T-helper 2 cell treated with Interferon-gamma antibody and Interleukin-4, amounts not matched to agents 5 μg/mL and 100 μg/mL, for 36 hours (primary cell): Measurements from ENCODE around the gene TGFBR3L.

ENCODE experiments used
- DNase-seq: peaks from one replicate; pipeline ENCODE4 v3.0.0; 2021; ENCODE audit warnings: low spot score
- H3K27ac Mint-ChIP-seq: one replicate; pipeline ENCODE4 v1.8.0; 2021; ENCODE audit warnings: mild to moderate bottlenecking, mixed read lengths
- H3K27me3 Mint-ChIP-seq: one replicate; pipeline ENCODE4 v1.8.0; 2021; ENCODE audit warnings: low read depth, mixed read lengths
- H3K36me3 Mint-ChIP-seq: one replicate; pipeline ENCODE4 v1.8.0; 2021; ENCODE audit warnings: low read depth, mixed read lengths
- H3K4me1 Mint-ChIP-seq: one replicate; pipeline ENCODE4 v1.8.0; 2021; ENCODE audit warnings: low read depth, mixed read lengths
- H3K4me3 Mint-ChIP-seq: one replicate; pipeline ENCODE4 v1.8.0; 2022; ENCODE audit warnings: mild to moderate bottlenecking, moderate library complexity, mixed read lengths
- H3K9me3 Mint-ChIP-seq: one replicate; pipeline ENCODE4 v1.8.0; 2021; ENCODE audit warnings: mixed read lengths

TGFBR3L gene

DNA sequence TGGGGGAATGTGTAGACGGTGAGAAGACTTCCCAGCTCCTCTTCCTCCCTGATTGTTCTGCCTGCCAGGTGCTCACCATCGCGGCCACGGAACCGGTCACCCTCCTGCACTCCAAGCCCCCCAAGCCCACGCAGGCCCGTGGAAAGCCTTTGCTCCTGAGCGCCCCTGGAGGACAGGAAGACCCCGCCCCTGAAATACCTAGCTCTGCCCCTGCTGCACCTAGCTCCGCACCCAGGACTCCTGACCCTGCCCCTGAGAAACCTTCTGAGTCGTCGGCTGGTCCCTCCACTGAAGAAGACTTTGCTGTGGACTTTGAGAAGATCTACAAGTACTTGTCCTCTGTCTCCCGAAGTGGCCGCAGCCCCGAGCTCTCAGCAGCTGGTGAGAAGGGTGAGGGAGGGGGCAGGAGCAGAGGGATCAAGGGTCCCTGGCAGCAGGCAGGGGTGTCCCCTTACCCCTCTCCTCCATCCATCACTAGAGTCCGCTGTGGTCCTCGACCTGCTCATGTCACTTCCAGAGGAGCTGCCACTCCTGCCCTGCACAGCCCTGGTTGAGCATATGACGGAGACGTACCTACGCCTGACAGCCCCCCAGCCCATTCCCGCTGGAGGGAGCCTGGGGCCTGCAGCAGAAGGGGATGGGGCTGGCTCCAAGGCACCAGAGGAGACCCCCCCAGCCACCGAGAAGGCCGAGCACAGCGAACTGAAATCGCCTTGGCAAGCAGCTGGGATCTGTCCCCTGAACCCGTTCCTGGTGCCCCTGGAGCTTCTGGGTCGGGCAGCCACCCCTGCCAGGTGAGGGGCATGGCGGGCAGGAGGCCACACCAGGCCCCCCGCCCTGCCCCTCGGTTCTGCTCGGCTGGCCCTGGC is 7.6 kb downstream of the TGFBR3L start:
- H3K36me3 Mint-ChIP-seq: peaks cover 9% of the 10 kb centered on the region
- H3K4me1 Mint-ChIP-seq: peaks cover 19% of the 10 kb centered on the region
- no peaks in the 10 kb centered on the region for H3K9me3 Mint-ChIP-seq
- peaks cover 16% of the 10 kb centered on the region for H3K27me3 Mint-ChIP-seq
- no peak overlapping the region for H3K4me3 Mint-ChIP-seq
- H3K27ac Mint-ChIP-seq: no peak overlapping the region
- no peak for DNase-seq

DNA sequence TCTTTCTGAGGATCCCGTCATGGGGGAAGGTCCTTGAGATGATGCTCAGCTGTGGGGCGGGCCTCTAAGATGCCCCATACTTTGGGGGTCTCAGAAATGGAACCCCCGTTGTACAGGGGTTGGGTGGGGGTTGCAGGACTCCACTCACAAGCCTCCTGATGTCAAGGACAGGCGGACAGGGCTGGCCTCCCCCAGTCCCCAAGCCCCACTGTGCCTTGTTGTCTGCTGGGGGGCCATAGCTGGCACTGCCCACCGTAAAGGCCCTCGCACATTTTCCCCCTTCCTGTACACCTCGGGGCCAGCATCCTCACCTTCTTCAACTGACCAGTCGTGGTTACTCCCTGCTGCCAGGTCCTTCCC is 8.2 kb downstream of the TGFBR3L start:
- Mint-ChIP-seq H3K36me3 (peaks cover 9% of the 10 kb centered on the region), H3K9me3 (no peaks in the 10 kb centered on the region), H3K27ac (no peak overlapping the region), H3K27me3 (peaks cover 14% of the 10 kb centered on the region), H3K4me3 (no peak overlapping the region), H3K4me1 (peaks cover 19% of the 10 kb centered on the region)
- DNase-seq: no peak

DNA sequence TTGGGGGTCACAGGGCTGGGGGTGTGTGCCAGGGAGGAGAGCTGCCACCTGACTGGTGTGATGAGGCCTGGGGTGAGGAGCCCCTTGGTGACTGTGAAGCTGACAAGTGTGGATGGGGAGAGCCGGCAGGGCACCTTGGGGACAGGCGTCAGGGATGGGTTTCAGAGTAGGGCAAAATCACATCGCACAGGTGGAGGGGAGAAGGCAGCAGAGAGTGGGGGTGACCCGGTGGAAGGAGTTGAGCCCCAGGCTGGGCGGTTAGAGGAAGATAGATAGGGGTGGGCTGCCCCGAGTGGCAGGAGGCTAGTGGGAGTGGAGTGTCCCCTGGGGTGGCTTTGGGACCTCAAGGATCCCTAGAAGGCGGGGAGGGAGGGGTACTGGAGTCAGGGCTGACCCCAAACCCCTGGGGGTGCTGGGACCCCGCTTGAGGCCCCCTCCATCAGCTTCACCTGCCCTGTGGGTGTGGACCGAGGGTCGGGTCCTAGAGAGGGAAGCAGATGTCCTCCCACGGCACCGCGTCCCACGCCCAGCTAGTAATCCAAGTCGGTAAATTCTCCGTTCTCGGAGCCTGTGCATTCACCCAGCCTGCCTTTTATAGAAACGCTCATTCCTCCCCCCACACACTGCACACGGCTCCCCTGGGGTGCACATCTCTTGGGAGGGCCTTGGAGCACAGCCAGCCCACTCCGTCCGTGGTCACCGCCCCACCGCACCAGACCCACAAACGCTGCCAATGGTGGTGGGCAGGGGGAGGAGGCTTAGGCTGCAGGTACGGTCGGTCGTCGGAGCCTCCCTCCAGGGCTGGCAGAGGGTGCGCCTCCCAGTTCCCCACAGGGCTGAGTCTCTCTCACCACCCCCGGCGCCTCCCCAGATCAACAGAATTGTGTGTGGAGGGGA is 8.9 kb downstream of the TGFBR3L start:
- H3K27ac Mint-ChIP-seq: no peak overlapping the region
- no peak for DNase-seq
- H3K4me3 Mint-ChIP-seq: no peak overlapping the region
- peaks cover 19% of the 10 kb centered on the region for H3K4me1 Mint-ChIP-seq
- H3K27me3 Mint-ChIP-seq: peaks cover 7% of the 10 kb centered on the region
- H3K36me3 Mint-ChIP-seq: peaks cover 12% of the 10 kb centered on the region
- no peaks in the 10 kb centered on the region for H3K9me3 Mint-ChIP-seq

DNA sequence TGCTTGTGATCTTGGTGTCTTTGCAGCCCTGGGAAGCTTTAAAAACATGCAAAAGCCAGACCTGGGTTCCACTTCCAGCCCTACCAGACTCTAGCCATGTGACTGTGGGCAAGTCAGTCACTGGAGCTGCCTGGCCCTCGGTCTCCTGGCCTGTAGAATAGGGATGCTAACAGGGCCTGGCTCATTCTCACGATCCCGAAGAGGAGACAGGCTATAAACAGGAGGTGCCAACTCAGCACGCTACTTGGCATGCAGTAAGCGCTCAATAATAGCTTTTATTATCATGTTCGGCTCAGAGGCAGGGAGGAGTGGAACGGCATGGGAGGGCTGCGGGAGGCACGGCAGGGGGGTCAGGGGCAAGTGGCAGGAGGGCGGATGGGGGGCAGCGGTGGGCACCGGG is 9.6 kb downstream of the TGFBR3L start:
- peaks cover 12% of the 10 kb centered on the region for H3K36me3 Mint-ChIP-seq
- H3K27me3 Mint-ChIP-seq: peaks cover 6% of the 10 kb centered on the region
- H3K4me3 Mint-ChIP-seq: peak overlapping the region; percentile 65
- no peak overlapping the region for H3K27ac Mint-ChIP-seq
- no peaks in the 10 kb centered on the region for H3K9me3 Mint-ChIP-seq
- peaks cover 19% of the 10 kb centered on the region for H3K4me1 Mint-ChIP-seq
- no peak for DNase-seq

DNA sequence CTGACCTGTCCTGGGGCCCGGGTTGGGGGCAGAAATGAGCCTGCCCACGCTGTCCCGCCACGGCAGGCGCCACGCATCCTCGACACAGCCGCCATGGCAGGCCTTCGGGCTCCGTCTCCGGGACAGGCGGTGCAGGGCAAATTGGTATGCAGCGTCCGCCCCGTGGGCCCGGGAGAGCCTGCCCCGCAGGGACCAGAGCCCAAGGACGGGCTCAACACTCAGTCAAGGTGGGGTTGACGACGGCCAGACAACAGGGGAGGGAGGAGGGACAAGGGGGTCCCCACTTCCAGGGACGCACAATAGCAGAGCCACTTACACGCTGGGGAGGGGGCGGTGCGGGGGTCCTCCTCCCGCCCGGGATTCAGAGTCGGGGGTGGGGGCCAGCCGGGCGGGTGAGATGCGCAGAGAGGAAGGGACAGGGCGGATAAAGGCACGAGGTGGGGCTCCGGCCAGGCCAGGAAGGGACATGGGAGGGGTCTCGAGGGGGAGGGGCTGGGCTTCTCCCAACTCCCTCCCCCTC is 10.1 kb downstream of the TGFBR3L start:
- Mint-ChIP-seq H3K27me3 (peaks cover 4% of the 10 kb centered on the region), H3K27ac (no peak overlapping the region), H3K4me3 (no peak overlapping the region), H3K9me3 (no peaks in the 10 kb centered on the region), H3K36me3 (peaks cover 9% of the 10 kb centered on the region), H3K4me1 (peaks cover 15% of the 10 kb centered on the region)
- no peak for DNase-seq

DNA sequence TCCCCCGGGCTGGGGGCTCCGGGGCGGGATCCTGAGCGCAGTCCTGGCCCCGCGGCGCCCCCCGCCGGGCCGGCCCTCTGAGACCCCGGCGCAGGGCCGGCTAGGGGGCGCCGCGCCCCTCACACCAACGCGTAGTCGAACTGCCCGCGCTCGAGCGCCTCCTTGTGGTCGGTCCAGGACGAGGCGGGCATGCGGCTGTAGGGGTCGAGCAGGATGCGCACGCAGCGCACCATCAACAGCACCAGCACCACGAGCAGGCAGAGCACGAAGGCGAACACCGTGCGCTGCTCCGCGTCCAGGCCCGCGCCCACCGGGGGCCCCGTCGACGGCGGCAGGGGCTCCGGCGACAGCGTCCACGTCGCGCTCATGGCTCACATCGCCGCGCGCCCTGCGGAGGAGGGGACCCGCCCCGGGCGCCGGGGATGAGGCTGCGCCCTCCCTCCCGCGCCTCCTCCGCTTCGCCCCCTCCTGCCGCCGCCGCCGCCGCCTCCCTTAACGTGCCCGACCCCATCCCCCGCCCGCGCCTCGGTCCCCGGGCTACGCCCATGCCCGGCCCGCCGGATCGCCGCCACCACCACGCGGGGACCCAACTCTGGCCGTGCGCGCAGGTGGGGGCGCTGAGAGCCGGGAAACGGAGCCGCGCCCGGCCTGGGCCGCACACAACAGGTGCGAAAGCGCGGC is 10.7 kb downstream of the TGFBR3L start:
- no peaks in the 10 kb centered on the region for H3K27me3 Mint-ChIP-seq
- H3K36me3 Mint-ChIP-seq: peaks cover 8% of the 10 kb centered on the region
- H3K4me1 Mint-ChIP-seq: peaks cover 11% of the 10 kb centered on the region
- peak; percentile 72 for DNase-seq
- H3K9me3 Mint-ChIP-seq: no peaks in the 10 kb centered on the region
- H3K4me3 Mint-ChIP-seq: peak overlapping the region; percentile 82
- peak overlapping the region; percentile 77 for H3K27ac Mint-ChIP-seq

DNA sequence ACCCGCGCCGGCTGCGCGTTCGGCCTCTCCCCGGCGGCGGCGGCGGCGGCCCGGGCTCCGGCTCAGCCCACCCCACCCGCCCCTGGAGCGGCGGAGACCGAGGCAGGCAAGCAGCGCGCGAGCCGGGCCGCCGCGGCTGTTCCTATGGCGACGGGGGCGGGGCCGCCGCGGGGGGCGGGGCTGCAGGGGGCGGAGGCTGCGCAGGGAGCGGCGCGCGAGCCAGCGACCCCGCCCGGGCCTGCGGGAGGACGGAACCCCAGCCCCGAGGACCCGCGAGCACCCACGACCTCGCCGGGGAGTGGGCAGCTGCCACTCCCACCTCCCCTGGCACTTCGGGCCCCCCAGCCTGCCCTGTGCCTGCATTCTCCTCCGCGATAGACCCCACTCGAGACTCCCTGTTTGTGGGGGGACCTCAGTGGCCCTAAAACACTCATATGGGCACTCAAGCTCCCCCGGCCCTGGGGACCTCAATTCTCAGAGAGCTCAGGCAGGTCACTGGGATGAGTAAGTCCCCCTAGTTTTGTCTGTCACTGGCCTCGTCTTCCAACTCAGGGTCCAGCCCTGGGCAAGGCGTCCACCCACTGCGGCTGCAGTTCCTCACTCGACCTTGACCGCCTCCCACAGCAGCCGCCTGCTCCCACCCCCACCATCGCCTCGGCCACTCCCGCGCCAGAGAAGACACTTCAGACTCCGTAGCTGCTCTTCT is 11.5 kb downstream of the TGFBR3L start, which contains the start of gene CTXN1:
TSS of gene CTXN1 (minus strand) at position 115 of the 706 bp plus-strand sequence. CDS start 597 bp downstream, outside the sequence.
- peak; percentile 67 for DNase-seq
- H3K27me3 Mint-ChIP-seq: no peaks in the 10 kb centered on the region
- no peaks in the 10 kb centered on the region for H3K9me3 Mint-ChIP-seq
- peaks cover 10% of the 10 kb centered on the region for H3K4me1 Mint-ChIP-seq
- H3K4me3 Mint-ChIP-seq: peak within 1 kb of the TSS; percentile 82
- peak within 1 kb of the TSS; percentile 77 for H3K27ac Mint-ChIP-seq
- peaks cover 8% of the 10 kb centered on the region for H3K36me3 Mint-ChIP-seq

DNA sequence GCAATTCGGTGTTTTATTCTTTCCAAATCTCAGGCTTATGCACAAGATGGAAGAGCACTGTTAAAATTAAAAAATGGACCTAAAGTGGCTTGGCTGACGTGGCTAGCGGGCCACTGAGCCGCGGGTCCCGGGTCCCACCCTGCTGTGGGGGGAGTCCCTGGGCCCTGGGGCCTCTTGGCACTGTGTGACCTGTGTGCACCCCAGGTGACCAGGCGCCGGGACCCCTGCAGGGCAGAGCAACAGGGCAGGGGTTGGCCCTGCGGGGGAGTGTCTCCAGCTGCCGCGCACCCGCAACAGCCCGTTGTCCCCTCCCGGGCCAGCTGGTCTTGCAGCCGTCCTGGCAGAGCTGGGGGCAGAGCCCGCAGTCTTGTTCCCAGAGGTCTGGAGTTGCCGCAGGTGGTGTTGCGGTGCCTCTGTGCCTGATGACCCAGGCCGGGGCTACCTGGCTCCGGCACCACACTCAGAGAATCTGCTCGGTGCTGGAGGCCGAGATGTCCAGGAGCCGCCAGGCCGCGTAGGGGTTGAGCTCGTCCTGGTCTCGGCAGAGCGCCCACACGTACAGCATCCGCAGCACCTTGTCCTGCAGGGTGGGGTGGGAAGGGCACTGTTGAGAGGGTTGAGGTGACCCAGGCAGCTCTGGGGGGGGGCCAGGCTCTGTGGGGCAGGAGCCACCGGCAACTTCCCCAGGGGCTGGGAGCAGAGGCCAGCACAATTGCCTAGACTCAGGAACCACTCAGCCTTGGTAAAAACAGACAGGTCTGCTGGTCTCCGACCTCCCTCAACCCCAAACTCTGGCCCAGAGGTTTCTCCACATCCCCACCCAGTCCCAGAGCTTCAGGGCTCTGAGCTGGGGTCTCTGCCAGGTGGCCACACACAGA is 12.3 kb downstream of the TGFBR3L start:
- Mint-ChIP-seq H3K4me3 (peak overlapping the region; percentile 67), H3K4me1 (peaks cover 10% of the 10 kb centered on the region), H3K27ac (no peak overlapping the region), H3K9me3 (no peaks in the 10 kb centered on the region), H3K27me3 (no peaks in the 10 kb centered on the region), H3K36me3 (peaks cover 11% of the 10 kb centered on the region)
- DNase-seq: no peak

DNA sequence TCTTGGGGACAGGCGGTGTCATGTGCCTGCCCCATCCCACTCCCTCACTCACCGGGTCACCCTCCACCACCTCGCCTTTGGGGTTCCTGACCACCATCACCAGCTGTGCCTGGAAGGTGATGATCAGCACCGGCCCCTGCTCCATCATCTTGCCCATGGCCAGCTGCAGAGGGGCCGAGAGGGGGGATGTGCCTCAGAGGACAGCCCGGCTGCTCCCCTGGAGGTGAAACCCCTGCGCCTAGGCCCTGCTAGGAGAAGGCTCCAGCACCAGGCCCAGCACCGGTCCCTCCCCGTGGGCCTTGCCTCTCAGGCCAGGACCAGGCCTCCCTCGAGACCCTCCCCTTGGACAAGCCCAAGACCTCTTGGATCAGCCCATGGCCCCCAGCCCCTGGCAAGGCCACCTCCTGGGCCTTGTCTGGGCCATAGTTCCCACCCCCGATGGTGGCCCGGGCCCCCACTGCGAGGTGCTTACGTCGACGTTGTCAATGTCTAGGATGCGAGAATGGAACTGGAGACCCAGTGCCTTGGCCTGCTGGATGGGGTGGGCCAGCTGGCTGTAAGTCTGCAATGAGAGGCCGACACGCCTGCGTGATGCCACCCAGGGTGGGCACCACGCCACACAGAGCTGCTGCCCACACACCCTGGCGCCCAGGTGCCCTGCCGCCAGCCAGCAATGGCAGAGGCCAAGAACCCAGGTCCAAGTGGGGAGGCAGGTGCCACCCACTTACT is 13.1 kb downstream of the TGFBR3L start:
- Mint-ChIP-seq H3K4me1 (peaks cover 10% of the 10 kb centered on the region), H3K36me3 (peaks cover 11% of the 10 kb centered on the region), H3K27me3 (no peaks in the 10 kb centered on the region), H3K27ac (no peak overlapping the region), H3K9me3 (no peaks in the 10 kb centered on the region), H3K4me3 (no peak overlapping the region)
- no peak for DNase-seq

DNA sequence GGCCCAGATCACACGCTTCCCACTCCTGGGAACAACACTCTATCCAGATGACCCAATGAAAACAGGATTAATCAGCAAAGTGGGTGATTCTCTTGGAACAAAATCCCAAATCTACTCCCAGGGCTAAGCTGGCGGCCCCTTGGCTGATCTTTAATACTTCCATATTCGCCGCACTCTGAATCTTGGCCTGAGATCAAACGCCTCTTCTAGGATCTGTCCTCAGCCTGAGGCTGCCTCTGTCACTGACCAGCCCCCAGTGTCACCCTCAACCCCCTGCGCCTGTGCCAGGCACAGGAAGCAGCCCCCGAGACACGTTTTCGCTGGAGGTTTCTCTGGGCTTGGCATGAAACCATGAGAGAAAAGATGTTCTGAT is 13.7 kb downstream of the TGFBR3L start:
- H3K4me3 Mint-ChIP-seq: no peak overlapping the region
- H3K4me1 Mint-ChIP-seq: peaks cover 6% of the 10 kb centered on the region
- H3K9me3 Mint-ChIP-seq: no peaks in the 10 kb centered on the region
- no peak overlapping the region for H3K27ac Mint-ChIP-seq
- no peak for DNase-seq
- peaks cover 7% of the 10 kb centered on the region for H3K36me3 Mint-ChIP-seq
- H3K27me3 Mint-ChIP-seq: no peaks in the 10 kb centered on the region

DNA sequence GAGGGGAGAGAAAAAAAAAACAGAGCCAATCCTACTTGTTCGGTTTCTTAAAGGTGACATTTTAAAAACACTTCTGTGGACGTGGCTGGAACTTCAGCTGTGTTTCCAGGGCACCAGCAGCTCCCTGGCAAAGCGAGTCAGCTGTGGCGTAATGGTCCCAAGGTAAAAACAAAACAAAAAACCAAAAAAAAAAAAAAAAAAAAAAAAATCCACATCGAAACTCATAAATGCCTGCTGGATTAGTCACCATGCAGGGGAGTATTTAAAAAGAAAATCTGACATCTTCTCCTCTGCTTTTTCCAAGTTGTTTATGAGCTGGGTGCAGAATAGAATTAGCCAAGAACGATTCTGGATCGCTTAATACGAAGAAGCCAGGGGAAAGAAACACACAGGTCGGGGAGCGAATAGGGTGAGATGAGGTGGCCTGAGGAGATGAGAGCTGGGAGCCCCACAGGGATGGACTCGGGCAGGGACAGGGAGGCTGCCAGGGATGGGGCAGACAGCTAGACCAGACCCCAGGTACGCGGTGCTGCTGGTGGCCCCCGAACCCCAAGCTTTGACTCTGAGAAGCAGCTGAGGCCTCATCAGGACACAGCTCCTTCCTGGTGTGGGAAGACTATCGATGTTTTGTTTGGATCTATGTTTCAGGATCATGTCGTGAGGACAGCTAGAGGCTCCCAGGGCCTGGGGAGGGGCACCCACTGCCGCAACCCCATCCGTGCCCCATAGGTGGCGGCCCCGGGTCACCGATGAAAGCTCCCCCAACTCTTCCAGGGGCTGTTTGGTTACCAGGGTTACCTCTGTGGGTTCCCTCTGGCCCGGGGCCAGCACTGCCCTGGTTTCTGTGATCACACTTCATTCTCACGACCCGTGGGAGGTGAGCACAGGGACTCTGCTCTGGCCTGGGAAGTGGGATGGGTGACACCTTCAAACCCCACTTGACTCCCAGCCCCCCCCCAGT is 14.4 kb downstream of the TGFBR3L start:
- Mint-ChIP-seq H3K27ac (no peak overlapping the region), H3K36me3 (peaks cover 7% of the 10 kb centered on the region), H3K9me3 (no peaks in the 10 kb centered on the region), H3K4me3 (no peak overlapping the region), H3K4me1 (peaks cover 6% of the 10 kb centered on the region), H3K27me3 (no peaks in the 10 kb centered on the region)
- DNase-seq: peak; percentile 39
